Heart left ventricle (tissue), 16 donors: ENCODE data around the gene KCNJ9. TPM values are rescaled to one million over a fixed set of nuclear protein-coding genes. Genes with fewer than 3 reads are reported as not detected.

Experiments
- ATAC-seq, 4 donors: fragments of 200-7000 bp; cut with Tn5 transposase; one replicate each; pipeline ENCODE4 v1.9.1; 2020 to 2022; ENCODE audit warnings: moderate library complexity in 4 of 4, mild to moderate bottlenecking in 3 of 4, moderate number of reproducible peaks in 1 of 4
- DNase-seq, 5 donors: peaks; one replicate each; pipeline ENCODE4 v3.0.0-alpha.2; 2020
- H3K27ac ChIP-seq, 12 donors: fragments of 200-600 bp; sonication (generic) in 4 of 12; one replicate each; pipeline versions ENCODE4 v1.5.0 to v1.8.0; 2016 to 2022; ENCODE audit warnings: mild to moderate bottlenecking in 2 of 12
- H3K27me3 ChIP-seq, 9 donors: fragments of 200-600 bp; sonication (generic) in 2 of 9; one replicate each; pipeline versions ENCODE4 v1.5.1 to v1.8.0; 2016 to 2022; ENCODE audit warnings: mild to moderate bottlenecking in 3 of 9
- H3K36me3 ChIP-seq, 9 donors: fragments of 200-600 bp; sonication (generic) in 2 of 9; one replicate each; pipeline versions ENCODE4 v1.5.0 to v1.8.0; 2018 to 2022; ENCODE audit warnings: mild to moderate bottlenecking in 2 of 9
- H3K4me1 ChIP-seq, 12 donors: fragments of 200-600 bp; sonication (generic) in 4 of 12; one replicate each; pipeline versions ENCODE4 v1.5.0 to v1.8.0; 2016 to 2022; ENCODE audit warnings: mild to moderate bottlenecking in 3 of 12
- H3K4me3 ChIP-seq, 12 donors: fragments of 200-600 bp; sonication (generic) in 4 of 12; one replicate each; pipeline versions ENCODE4 v1.5.0 to v1.8.0; 2017 to 2022; ENCODE audit warnings: mild to moderate bottlenecking in 9 of 12, moderate library complexity in 4 of 12
- H3K9me3 ChIP-seq, 12 donors: fragments of 200-600 bp; sonication (generic) in 4 of 12; one replicate each; pipeline versions ENCODE4 v1.5.0 to v1.8.0; 2016 to 2022; ENCODE audit warnings: mild to moderate bottlenecking in 1 of 12
- POLR2A ChIP-seq, 2 donors: fragments of 450-650 bp; IDR thresholded peaks; one replicate each; pipeline ENCODE4 v1.6.1; 2017; ENCODE audit warnings: antibody characterized with exemption in 2 of 2, mild to moderate bottlenecking in 2 of 2, moderate library complexity in 2 of 2
- WGBS, 4 donors: extraction: QIAGEN DNeasy Blood & Tissue Kit in 2 of 4; methylation state at CpG; one replicate each; pipeline versions ENCODE4 v1.1.5 to v1.1.7; 2013 to 2018; 5-methylcytosine and 5-hydroxymethylcytosine counted together
- intact Hi-C, 10 donors: fragments of 100-400 bp; cut with DNase I; formaldehyde crosslinking; loops; one replicate each; pipeline versions ENCODE4 v1.11.1 to v1.14.2; 2022
- polyA plus RNA-seq, 2 donors: library from polyadenylated mRNA; stranded (reverse); fragments of 200-250 nt; gene quantifications; one replicate each; pipeline ENCODE4 v1.2.3, GENCODE V29; 2013
- total RNA-seq, 9 donors: library from RNA; depleted of rRNA in 2 of 9; stranded (reverse); fragments of >200 nt in 2 of 9; fragmentation: NEBNext Ultra II Directional in 3 of 9; extraction: Animal tissue kit (Norgen Biotek cat#: 25700) in 3 of 9; gene quantifications; one replicate each; pipeline versions ENCODE4 v1.1.0 to v1.2.4, GENCODE V29; 2016 to 2023
- TF ChIP-seq, protein P1 (sequence below), 12 donors: fragments of 200-600 bp; sonication (generic) in 4 of 12; IDR thresholded peaks; one replicate each; pipeline versions ENCODE4 v1.5.0 to v1.8.0; 2018 to 2022; ENCODE audit warnings: antibody characterized with exemption in 12 of 12, mild to moderate bottlenecking in 5 of 12
- donor health status: ischemic (EF 13 %, LVEDD 7.1; RV severe dilation, severe dysfunction).
- donor health status: healthy with polysubstance abuse.
- donor health status: DM: no; HTN: yes; CAD: no.
- donor health status: DM: no; HTN: no; CAD: no.
- donor health status: ischemic (EF 25% LVEDD 6.9; RV normal size, moderate dysfunction).
- donor health status: ischemic (EF 25% LVEDD 5.7; RV mildly dilated, moderate dysfunction).
- donor health status: healthy.
- donor health status: DM: yes; HTN: yes; CAD: no.
- donor health status: ischemic (EF 35%, LVEDD 5.7; RV mildly dilated, moderate dysfunction).
- donor health status: nonischemic (EF 11% LVEDD 7.7; RV severe dilation, severe dysfunction).
- donor health status: DM: yes; HTN: yes; CAD: no.
- donor health status: PGD.
- donor health status: ischemic (EF 29% LVEDD 5.4; RV normal size, mild dysfunction).
- donor health status: nonischemic (EF 23%, LVEDD 6.1; RV moderate dilation, normal function).

The KCNJ9 gene
- total and polyA plus RNA-seq, 11 donors, result 0.06 to 0.29 (median 0.08) TPM; not detected in 8

DNA sequence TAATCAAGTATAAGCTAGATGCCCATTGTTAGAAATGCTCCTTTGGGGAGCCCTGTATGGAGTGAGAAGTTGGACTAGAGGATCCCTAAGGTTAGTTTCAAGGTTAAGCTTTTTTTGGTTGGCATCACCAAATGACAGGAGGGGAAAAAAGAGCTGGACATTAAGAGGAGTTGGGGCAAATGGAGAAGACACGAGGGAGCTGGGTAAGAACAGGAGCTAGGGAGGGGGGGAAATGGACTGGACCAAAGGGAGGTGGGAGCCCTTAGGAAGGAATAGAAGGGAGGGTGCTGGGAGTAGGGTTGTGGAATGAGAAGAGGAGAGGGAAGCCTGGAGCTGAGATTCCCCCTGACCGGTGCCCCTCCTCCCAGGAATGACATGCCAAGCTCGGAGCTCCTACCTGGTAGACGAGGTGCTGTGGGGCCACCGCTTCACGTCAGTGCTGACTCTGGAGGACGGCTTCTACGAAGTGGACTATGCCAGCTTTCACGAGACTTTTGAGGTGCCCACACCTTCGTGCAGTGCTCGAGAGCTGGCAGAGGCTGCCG is 5.9 kb downstream of the KCNJ9 start:
- peaks cover 0 to 26% (median 15%) of the 10 kb centered on the region in 9 donors for H3K27me3 ChIP-seq
- peak overlapping the region in 2 of 12 donors; percentile 57 to 73 for H3K27ac ChIP-seq
- WGBS, 4 donors, result 93 to 96% (median 94%) methylated on average over 10 to 12 of the region's 12 CpGs
- DNase-seq, result no peak
- H3K4me3 ChIP-seq, result no peak overlapping the region
- no peak for ATAC-seq
- H3K4me1 ChIP-seq, result peaks cover 0 to 18% (median 4%) of the 10 kb centered on the region in 12 donors
- no peaks in the 10 kb centered on the region for H3K9me3 ChIP-seq
- TF ChIP-seq POLR2A (IDR thresholded peaks at IDR 0.05), result no peak
- TF ChIP-seq, protein P1, sequence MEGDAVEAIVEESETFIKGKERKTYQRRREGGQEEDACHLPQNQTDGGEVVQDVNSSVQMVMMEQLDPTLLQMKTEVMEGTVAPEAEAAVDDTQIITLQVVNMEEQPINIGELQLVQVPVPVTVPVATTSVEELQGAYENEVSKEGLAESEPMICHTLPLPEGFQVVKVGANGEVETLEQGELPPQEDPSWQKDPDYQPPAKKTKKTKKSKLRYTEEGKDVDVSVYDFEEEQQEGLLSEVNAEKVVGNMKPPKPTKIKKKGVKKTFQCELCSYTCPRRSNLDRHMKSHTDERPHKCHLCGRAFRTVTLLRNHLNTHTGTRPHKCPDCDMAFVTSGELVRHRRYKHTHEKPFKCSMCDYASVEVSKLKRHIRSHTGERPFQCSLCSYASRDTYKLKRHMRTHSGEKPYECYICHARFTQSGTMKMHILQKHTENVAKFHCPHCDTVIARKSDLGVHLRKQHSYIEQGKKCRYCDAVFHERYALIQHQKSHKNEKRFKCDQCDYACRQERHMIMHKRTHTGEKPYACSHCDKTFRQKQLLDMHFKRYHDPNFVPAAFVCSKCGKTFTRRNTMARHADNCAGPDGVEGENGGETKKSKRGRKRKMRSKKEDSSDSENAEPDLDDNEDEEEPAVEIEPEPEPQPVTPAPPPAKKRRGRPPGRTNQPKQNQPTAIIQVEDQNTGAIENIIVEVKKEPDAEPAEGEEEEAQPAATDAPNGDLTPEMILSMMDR (IDR thresholded peaks at IDR 0.05), result no peak
- H3K36me3 ChIP-seq, result peaks cover 0 to 28% (median 12%) of the 10 kb centered on the region in 9 donors
- intact Hi-C loops, result loop anchor here in 6 of 10 donors (5.0 to 10.0 kb wide), 3 partner anchors 40 to 290 kb away; no protein-coding TSS in a partner anchor

DNA sequence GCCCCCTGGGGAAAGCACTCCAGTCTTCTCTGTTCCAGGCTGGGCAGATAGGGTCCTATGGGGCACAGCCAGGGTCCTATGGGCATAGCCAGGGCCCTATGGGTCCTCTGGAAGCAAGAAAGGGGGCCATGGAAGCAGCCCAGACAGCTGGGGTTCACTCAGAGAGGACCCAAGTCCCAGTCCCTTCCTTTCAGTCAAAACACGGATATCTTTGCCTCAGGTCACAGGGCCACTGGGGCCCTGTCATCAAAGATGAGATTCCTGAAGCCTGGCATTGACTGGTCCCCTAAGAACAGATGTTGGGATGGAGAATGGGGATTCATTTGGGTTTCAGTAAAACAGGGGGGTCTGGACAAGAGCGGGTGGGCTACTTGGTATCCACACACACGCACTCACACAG is 8.5 kb downstream of the KCNJ9 start:
- Histone ChIP-seq H3K9me3 (no peaks in the 10 kb centered on the region), H3K4me1 (peaks cover 0 to 7% (median 0%) of the 10 kb centered on the region in 12 donors), H3K36me3 (peaks cover 0 to 51% (median 24%) of the 10 kb centered on the region in 9 donors), H3K4me3 (no peak overlapping the region), H3K27ac (no peak overlapping the region), H3K27me3 (peaks cover 0 to under 1% (median 0%) of the 10 kb centered on the region in 9 donors)
- intact Hi-C loops, result loop anchor here in 7 of 10 donors (5.0 to 10.0 kb wide), 3 partner anchors 43 to 287 kb away; no protein-coding TSS in a partner anchor
- WGBS, 4 donors, result 86 to 91% (median 89%) methylated on average over 3 of the region's 3 CpGs
- DNase-seq (no peak), ATAC-seq (no peak)
- TF ChIP-seq, protein P1 (IDR thresholded peaks at IDR 0.05), result no peak
- TF ChIP-seq POLR2A (IDR thresholded peaks at IDR 0.05), result no peak

DNA sequence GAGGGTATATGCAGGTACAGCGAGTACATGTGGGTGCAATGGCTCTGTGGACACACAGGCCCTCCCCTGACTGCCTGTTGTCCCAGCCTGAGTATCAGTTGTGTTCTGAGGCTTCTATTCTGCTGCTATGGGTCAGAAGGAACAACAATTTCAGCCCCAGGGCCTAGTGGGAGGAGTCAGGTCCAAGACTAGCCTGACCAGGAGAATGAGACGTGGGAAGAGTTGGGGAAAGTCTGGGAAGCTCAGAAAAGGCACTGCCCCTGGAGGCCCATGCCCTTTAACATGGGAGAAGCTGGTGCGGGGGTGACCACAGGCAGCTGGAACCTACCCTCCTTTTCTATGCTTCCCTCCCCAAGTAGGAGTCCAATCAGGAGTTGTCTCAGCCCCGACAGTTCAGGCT is 9.4 kb downstream of the KCNJ9 start:
- intact Hi-C loops, result loop anchor here in 1 of 10 donors (10.0 kb wide), 1 partner anchor 284 kb away; no protein-coding TSS in a partner anchor
- WGBS, 4 donors, result 83 to 94% (median 86%) methylated on average over 4 of the region's 4 CpGs
- DNase-seq, result no peak
- no peaks in the 10 kb centered on the region for H3K27me3 ChIP-seq
- TF ChIP-seq, protein P1 (IDR thresholded peaks at IDR 0.05), result no peak
- no peak for TF ChIP-seq POLR2A (IDR thresholded peaks at IDR 0.05)
- no peak overlapping the region for H3K27ac ChIP-seq
- no peaks in the 10 kb centered on the region for H3K9me3 ChIP-seq
- peaks cover 0 to 54% (median 24%) of the 10 kb centered on the region in 9 donors for H3K36me3 ChIP-seq
- ATAC-seq, result no peak
- peaks cover 0 to 7% (median 0%) of the 10 kb centered on the region in 12 donors for H3K4me1 ChIP-seq
- H3K4me3 ChIP-seq, result no peak overlapping the region

DNA sequence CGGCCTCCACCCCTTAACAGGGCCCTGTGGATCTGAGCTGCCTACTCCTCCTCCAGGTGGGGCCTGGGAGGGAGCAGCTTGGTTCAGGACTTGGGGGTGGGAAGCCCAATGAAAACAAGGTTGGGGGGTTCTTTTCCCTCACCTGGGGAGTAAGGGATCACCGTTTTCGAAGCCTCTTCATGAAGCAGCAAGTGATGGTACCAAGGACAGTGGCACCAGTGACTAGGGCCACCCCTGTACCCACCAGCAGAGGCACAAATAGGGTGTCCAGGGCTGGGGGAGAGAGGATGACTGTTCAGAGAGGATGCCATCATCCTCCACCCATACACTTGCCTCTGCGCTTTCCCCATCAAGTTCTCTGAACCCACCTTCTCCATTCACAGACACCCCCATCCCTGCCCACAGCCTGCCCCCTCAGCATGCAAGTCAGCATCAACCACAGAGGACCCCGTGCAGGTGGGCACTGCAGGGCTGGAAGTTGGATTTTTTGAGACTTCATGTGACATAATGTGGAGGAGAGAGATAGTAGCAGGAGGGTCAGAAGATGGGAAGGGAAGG is 10.4 kb downstream of the KCNJ9 start:
- DNase-seq (no peak), ATAC-seq (no peak)
- Histone ChIP-seq H3K27me3 (no peaks in the 10 kb centered on the region), H3K4me1 (peaks cover 0 to 11% (median under 1%) of the 10 kb centered on the region in 12 donors), H3K36me3 (peaks cover 0 to 54% (median 24%) of the 10 kb centered on the region in 9 donors), H3K9me3 (no peaks in the 10 kb centered on the region), H3K4me3 (no peak overlapping the region), H3K27ac (no peak overlapping the region)
- TF ChIP-seq, protein P1 (IDR thresholded peaks at IDR 0.05), result no peak
- TF ChIP-seq POLR2A (IDR thresholded peaks at IDR 0.05), result no peak
- intact Hi-C loops, result loop anchor here in 1 of 10 donors (10.0 kb wide), 1 partner anchor 283 kb away; no protein-coding TSS in a partner anchor
- WGBS, 4 donors, result 92 to 96% (median 94%) methylated on average over 5 of the region's 5 CpGs
